NCI-H187 (cell line): Measurements from ENCODE around the gene RINL.
A peak's percentile ranks its signal among the peaks of the same experiment; 100 is the strongest.

ENCODE experiments used
- DNase-seq, 2 experiments: peaks; one replicate each; lab custom pipeline; 2025; lab: John Stamatoyannopoulos, UW

The RINL gene

DNA sequence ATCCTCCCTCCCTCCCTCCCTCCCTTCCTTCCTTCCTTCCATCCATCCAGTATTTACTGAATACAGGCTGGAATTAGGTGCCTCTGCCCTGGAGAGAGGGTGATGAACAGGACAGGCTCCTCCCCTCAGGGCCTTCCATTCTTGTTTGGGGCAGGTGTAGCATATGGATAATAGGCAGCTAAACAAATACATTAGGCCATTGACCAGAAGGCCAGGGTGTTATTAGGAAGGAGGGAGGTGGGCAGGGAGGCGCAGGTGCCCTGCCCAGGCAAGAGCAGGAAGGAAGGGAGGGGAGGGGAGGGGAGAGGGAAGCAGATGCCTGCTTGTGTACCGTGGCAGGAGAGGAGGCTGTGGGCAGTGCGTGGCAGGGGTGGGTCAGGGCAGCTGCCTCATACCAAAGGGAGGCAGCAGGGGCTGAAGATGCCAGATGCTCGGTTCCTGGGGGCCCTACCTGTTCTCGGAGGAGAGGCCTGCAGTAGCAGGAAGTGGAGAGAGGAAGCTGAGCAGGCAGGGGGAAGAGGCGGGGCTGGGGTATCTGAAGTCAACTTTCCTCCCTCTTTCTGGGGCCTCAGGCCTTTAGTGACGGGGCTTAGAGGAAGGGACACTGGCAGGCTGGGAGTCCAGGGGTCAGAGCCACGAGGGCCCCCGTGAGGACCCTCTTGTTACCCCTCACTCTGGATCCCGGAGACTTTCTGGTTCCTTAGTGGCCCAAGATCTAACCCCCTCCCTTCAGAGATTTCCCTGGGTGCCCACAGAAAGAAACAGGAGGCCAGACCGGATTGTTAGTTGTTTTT, at the start of gene RINL:
Gene RINL (minus strand): TSS at position 495 of the 794 bp plus-strand sequence. CDS start 1,533 bp downstream, outside the sequence.
- DNase-seq: peak in 1 of 2 experiments; percentile 30

- DNase-seq: no peak
These were observed 46.3 kb upstream of the RINL start for GRCh38 chr19:38924388-38924787.

- no peak for DNase-seq
These were observed 44.4 kb upstream of the RINL start for GRCh38 chr19:38922482-38922881.

- no peak for DNase-seq
These were observed 43.6 kb upstream of the RINL start for GRCh38 chr19:38921420-38922274.

DNA sequence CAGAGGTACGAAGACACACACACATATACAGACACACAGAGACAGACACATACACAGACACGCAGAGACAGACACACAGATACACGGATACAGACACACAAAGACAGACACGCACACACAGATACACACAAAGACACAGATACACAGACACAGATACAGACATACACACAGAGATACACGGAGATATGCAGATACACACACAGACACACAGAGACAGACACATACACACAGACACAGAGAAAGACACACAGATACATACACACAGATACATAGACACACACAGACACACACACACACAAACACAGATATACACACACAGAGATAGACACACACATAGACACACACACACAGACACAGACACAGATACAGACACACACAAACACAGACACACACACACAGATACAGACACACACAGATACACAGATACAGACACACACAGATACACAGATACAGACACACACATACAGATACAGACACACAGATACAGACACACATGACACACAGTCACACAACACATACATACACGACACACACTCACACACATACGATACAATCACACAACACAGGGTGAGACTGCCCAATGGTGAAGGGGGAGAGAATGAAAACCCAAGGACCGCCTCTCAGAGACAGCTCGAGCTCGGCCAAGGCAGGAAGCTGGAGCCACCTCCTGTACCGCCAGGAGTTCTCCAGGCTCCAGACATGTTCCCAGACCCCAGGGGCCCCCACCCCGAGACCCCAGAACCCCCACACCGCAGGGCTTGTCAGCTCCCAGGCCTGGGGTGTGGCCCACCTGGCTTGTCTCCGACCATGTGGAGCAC, 42.7 kb upstream of the RINL start:
- DNase-seq: no peak

DNA sequence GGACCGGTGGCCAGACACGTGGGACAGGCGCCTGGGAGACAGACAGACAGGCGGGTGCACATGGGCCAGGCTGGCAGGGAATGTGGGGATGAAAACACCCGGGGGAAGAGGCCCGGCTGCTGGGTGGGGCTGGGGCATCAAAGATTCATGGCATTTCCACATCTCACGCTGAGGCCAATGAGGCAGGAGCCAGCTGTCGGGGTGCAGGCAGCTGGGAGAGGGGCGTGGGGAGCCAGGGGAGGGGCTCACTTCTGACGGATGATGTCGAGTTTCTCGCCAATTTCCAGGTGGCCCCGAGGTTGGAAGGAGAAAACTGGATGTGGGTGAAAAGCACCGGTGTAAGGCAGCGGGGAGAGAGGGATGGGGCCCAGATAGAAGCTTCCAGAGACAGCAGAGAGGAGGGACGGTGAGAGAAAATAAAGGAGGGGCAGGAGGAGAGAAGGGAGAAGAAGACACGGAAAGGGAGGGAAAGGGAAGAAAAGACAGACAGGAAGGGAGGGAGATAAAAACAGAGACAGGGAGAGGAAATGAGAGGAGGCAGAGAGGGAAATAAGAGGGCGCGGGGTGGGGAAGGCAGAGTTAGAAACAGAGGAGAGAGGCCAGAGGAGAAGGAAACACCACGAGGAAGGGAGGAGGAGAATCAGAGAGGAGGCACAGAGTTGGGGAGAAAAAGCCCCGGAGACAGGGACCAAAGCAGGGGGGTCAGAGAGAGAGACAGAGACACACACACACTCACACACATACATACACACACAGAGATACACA, 41.9 kb upstream of the RINL start:
- DNase-seq: no peak

- no peak for DNase-seq
These were observed 40.5 kb upstream of the RINL start for GRCh38 chr19:38918526-38918925.

- DNase-seq: no peak
These were observed 39.9 kb upstream of the RINL start for GRCh38 chr19:38917921-38918491.

GRCh38 chr19:38917516-38917915, 39.4 kb upstream of the RINL start:
- no peak for DNase-seq

- DNase-seq: no peak
These were observed 37.5 kb upstream of the RINL start for GRCh38 chr19:38915329-38916321.

DNA sequence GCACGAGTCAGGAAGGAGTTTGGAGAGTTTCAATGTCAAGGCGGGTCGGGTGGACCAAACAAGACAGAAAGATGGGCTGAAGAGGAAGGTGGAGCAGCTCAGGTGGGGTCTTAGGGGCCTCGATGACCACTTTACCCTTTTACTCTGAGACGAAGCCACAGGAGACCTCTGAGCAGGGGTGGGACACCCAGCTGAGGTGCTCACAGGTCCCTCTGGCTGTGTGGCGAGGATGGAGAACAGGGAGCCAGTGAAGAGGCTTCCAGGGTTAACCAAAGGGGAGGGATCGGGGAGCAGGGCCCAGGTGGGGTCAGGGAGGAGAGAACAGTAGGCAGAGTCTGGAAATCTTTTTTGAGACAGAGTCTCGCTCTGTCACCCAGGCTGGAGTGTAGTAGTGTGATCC, 35.9 kb upstream of the RINL start:
- DNase-seq: no peak

GRCh38 chr19:38912600-38913514, 34.8 kb upstream of the RINL start:
- no peak for DNase-seq

GRCh38 chr19:38911388-38912001, 33.4 kb upstream of the RINL start:
- DNase-seq: no peak

DNA sequence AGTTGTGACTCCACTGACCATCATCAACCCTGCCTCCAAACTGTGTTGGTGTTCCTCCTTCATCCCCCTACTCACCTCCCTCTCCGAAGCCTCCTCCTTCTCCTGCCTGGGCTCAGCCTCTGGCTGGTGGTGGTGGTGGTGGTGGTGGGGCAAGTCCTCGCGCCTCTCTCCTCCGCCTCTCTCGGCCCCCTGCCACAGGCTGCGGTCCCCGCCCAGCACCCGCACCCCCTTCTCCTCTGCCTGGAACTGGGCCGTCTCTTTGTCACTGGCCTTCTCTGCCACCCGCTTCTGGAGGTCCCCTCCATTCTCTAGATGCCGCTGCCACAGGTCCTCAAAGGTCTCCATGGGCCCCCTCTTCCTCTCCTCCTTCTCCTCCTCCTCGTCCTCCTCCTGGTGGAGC, 32.4 kb upstream of the RINL start:
- DNase-seq: no peak

DNA sequence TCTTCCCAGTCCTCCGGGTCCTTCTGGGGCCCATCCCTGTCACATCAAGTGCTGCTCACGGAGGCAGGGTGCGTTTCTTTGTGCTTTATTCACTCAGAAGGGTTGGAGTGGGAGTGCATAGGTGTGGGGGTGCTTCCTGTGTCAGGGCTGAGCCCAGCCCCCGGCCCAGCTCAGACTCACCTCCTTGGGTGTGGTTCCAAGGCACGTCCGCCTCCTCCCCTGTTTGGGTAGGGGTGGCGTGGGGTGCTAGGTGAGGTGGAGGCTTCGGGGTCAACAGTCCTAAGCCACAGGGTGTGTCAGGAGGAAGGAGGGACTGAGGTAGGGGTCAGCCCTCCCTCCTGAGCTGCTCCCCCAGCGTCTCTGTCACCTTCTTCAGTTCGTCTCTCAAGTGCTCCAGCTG, 30.8 kb upstream of the RINL start:
- no peak for DNase-seq

GRCh38 chr19:38907670-38908069, 29.6 kb upstream of the RINL start:
- no peak for DNase-seq

DNA sequence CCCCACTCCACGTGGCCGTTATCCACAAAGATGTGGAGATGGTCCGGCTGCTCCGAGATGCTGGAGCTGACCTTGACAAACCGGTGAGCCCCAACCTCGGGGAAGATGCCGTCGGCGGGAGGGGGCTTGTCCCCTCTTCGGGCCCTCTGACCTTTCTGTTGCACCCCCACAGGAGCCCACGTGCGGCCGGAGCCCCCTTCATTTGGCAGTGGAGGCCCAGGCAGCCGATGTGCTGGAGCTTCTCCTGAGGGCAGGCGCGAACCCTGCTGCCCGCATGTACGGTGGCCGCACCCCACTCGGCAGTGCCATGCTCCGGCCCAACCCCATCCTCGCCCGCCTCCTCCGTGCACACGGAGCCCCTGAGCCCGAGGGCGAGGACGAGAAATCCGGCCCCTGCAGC, 29.2 kb upstream of the RINL start:
- no peak for DNase-seq

GRCh38 chr19:38905620-38906019, 27.5 kb upstream of the RINL start:
- DNase-seq: no peak
